Measurements from ENCODE around the gene GNB1. TPM values are rescaled to one million over a fixed set of nuclear protein-coding genes. Genes with fewer than 3 reads are reported as not detected.

Gene GNB1
- total RNA-seq, 1 experiment from 2014 or later, result 611 TPM

GRCh38 chr1:1832820-1833219, 58.1 kb downstream of the GNB1 start:
- Histone ChIP-seq H3K4me1 (ENCODE audit: insufficient read depth, low read length, poor library complexity, severe bottlenecking) (peaks cover 10% of the 10 kb centered on the region), H3K27me3 (replicated peaks; ENCODE audit: insufficient read depth, low read depth, low read length, poor library complexity) (no peaks in the 10 kb centered on the region), H3K36me3 (ENCODE audit: insufficient read depth, low read length, poor library complexity, severe bottlenecking) (peaks cover 24% of the 10 kb centered on the region), H3K9me3 (ENCODE audit: low read depth, low read length, poor library complexity, severe bottlenecking) (no peaks in the 10 kb centered on the region), H3K4me3 (ENCODE audit: low read depth, low read length, poor library complexity, severe bottlenecking) (no peak overlapping the region), H3K27ac (ENCODE audit: low read depth, low read length, poor library complexity, severe bottlenecking) (no peak overlapping the region)
- no TSS peak for BruUV-seq (replicated peaks)
- DNase-seq (ENCODE audit: low spot score), result no peak
- ChIA-PET CTCF (interaction anchor here (0.6 kb wide), 1 partner anchor 42 kb away, joined by 6 read pairs; no protein-coding TSS in a partner anchor), POLR2A (ENCODE audit: low non-redundant PET) (no interaction called here)
- intact Hi-C loops (cut with micrococcal nuclease; ENCODE audit: unreplicated experiment), result no loop called here
- TF ChIP-seq CTCF (conservative IDR thresholded peaks at IDR 0.05; ENCODE audit: low read depth, low read length), result no peak

- H3K27me3 ChIP-seq (replicated peaks; ENCODE audit: insufficient read depth, low read depth, low read length, poor library complexity), result no peaks in the 10 kb centered on the region
- no TSS peak for BruUV-seq (replicated peaks)
- peaks cover 24% of the 10 kb centered on the region for H3K36me3 ChIP-seq (ENCODE audit: insufficient read depth, low read length, poor library complexity, severe bottlenecking)
- H3K4me3 ChIP-seq (ENCODE audit: low read depth, low read length, poor library complexity, severe bottlenecking), result no peak overlapping the region
- POLR2A ChIA-PET (ENCODE audit: low non-redundant PET), result no interaction called here
- no peaks in the 10 kb centered on the region for H3K9me3 ChIP-seq (ENCODE audit: low read depth, low read length, poor library complexity, severe bottlenecking)
- intact Hi-C loops (cut with micrococcal nuclease; ENCODE audit: unreplicated experiment), result no loop called here
- TF ChIP-seq CTCF (conservative IDR thresholded peaks at IDR 0.05; ENCODE audit: low read depth, low read length) (no peak), EZH2 (IDR thresholded peaks at IDR 0.05; ENCODE audit: borderline replicate concordance, low read depth, low read length, poor library complexity, severe bottlenecking) (no peak)
- H3K27ac ChIP-seq (ENCODE audit: low read depth, low read length, poor library complexity, severe bottlenecking), result no peak overlapping the region
- DNase-seq (ENCODE audit: low spot score), result no peak
- CTCF ChIA-PET, result no interaction called here
- peaks cover 16% of the 10 kb centered on the region for H3K4me1 ChIP-seq (ENCODE audit: insufficient read depth, low read length, poor library complexity, severe bottlenecking)
Measured at GRCh38 chr1:1832166-1832565, 58.7 kb downstream of the GNB1 start.

GRCh38 chr1:1827089-1827848, 63.6 kb downstream of the GNB1 start:
- CTCF ChIA-PET, result interaction anchor here (1.5 kb wide), 1 partner anchor 81 kb away, joined by 4 read pairs; no protein-coding TSS in a partner anchor
- no TSS peak for BruUV-seq (replicated peaks)
- Histone ChIP-seq H3K27me3 (replicated peaks; ENCODE audit: insufficient read depth, low read depth, low read length, poor library complexity) (no peaks in the 10 kb centered on the region), H3K4me3 (ENCODE audit: low read depth, low read length, poor library complexity, severe bottlenecking) (no peak overlapping the region), H3K36me3 (ENCODE audit: insufficient read depth, low read length, poor library complexity, severe bottlenecking) (peaks cover 37% of the 10 kb centered on the region), H3K9me3 (ENCODE audit: low read depth, low read length, poor library complexity, severe bottlenecking) (no peaks in the 10 kb centered on the region), H3K27ac (ENCODE audit: low read depth, low read length, poor library complexity, severe bottlenecking) (peak overlapping the region; percentile 63), H3K4me1 (ENCODE audit: insufficient read depth, low read length, poor library complexity, severe bottlenecking) (peaks cover 26% of the 10 kb centered on the region)
- POLR2A ChIA-PET (ENCODE audit: low non-redundant PET), result no interaction called here
- no peak for TF ChIP-seq EZH2 (IDR thresholded peaks at IDR 0.05; ENCODE audit: borderline replicate concordance, low read depth, low read length, poor library complexity, severe bottlenecking)
- TF ChIP-seq CTCF (conservative IDR thresholded peaks at IDR 0.05; ENCODE audit: low read depth, low read length), result no peak
- intact Hi-C loops (cut with micrococcal nuclease; ENCODE audit: unreplicated experiment), result no loop called here
- peak; percentile 61 for DNase-seq (ENCODE audit: low spot score)
